T-helper 9 cell (primary cell): ENCODE measurements around the gene HYAL3.
A peak's percentile ranks its signal among the peaks of the same experiment; 100 is the strongest.
"Not testable (repeated sequence)": the region's sequence is repeated elsewhere in the genome, so short reads cannot be mapped to it uniquely, and the experiment has no call there.

Experiments used
- DNase-seq: peaks from one replicate; pipeline ENCODE4 v3.0.0-alpha.2; 2020

Gene HYAL3

GRCh38 chr3:50312041-50312440 lies 12.8 kb upstream of the HYAL3 start:
- DNase-seq: not testable (repeated sequence)

GRCh38 chr3:50304601-50305000 lies 5.4 kb upstream of the HYAL3 start:
- no peak for DNase-seq

- no peak for DNase-seq
These were observed 4.0 kb upstream of the HYAL3 start, which contains the start of gene HYAL1 for GRCh38 chr3:50303013-50303815. TSS of gene HYAL1 (minus strand) at chr3:50303574. CDS start at chr3:50302956, 618 bp downstream.

- no peak for DNase-seq
These were observed 3.1 kb upstream of the HYAL3 start for GRCh38 chr3:50302095-50303012.

- no peak for DNase-seq
These were observed 1.6 kb upstream of the HYAL3 start for GRCh38 chr3:50300681-50301254.

GRCh38 chr3:50299929-50300680 lies 900 bp upstream of the HYAL3 start:
- DNase-seq: no peak

- DNase-seq: no peak
These were observed 378 bp upstream of the HYAL3 start for GRCh38 chr3:50299638-50299928.

- DNase-seq: no peak
These were observed 1.1 kb downstream of the HYAL3 start for GRCh38 chr3:50297896-50298725.

- DNase-seq: no peak
These were observed 1.8 kb downstream of the HYAL3 start for GRCh38 chr3:50297384-50297775.

GRCh38 chr3:50296721-50297383 lies 2.4 kb downstream of the HYAL3 start:
- DNase-seq: no peak

GRCh38 chr3:50295553-50296431 lies 3.4 kb downstream of the HYAL3 start:
- no peak for DNase-seq

GRCh38 chr3:50294492-50295403 lies 4.5 kb downstream of the HYAL3 start:
- DNase-seq: no peak

- DNase-seq: no peak
These were observed 5.1 kb downstream of the HYAL3 start for GRCh38 chr3:50294089-50294488.

GRCh38 chr3:50293079-50293801 lies 6.0 kb downstream of the HYAL3 start:
- no peak for DNase-seq

- DNase-seq: peak; percentile 90
These were observed 6.8 kb downstream of the HYAL3 start, which contains the start of gene IFRD2 for GRCh38 chr3:50292159-50293078. TSS of gene IFRD2 (minus strand) at chr3:50292429. CDS start at chr3:50292274, 155 bp downstream.

- DNase-seq: no peak
These were observed 9.0 kb downstream of the HYAL3 start for GRCh38 chr3:50290161-50290641.

GRCh38 chr3:50289130-50289529 lies 10.1 kb downstream of the HYAL3 start:
- DNase-seq: no peak
